IPS-18a (cell line): ENCODE data around the gene TARDBP.
"Not testable (repeated sequence)": the region's sequence is repeated elsewhere in the genome, so short reads cannot be mapped to it uniquely, and the experiment has no call there.

Source experiments
- H3K27ac ChIP-seq: one replicate; pipeline ENCODE4 v1.5.1; 2013; ENCODE audit warnings: low read length
- H3K27me3 ChIP-seq: one replicate; pipeline ENCODE4 v1.6.1; 2013; ENCODE audit warnings: mild to moderate bottlenecking, low read length; ENCODE audit not compliant: control insufficient read depth, insufficient read depth
- H3K36me3 ChIP-seq: one replicate; pipeline ENCODE4 v1.6.1; 2013; ENCODE audit warnings: low read depth, low read length; ENCODE audit not compliant: control insufficient read depth
- H3K4me1 ChIP-seq: one replicate; pipeline ENCODE4 v1.6.1; 2013; ENCODE audit warnings: low read depth, low read length; ENCODE audit not compliant: control insufficient read depth
- H3K4me3 ChIP-seq: one replicate; pipeline ENCODE4 v1.5.1; 2013; ENCODE audit warnings: low read length
- H3K9ac ChIP-seq: one replicate; pipeline ENCODE4 v1.6.1; 2013; ENCODE audit warnings: mild to moderate bottlenecking, low read length, moderate library complexity
- H3K9me3 ChIP-seq: one replicate; pipeline ENCODE4 v1.6.1; 2013; ENCODE audit warnings: low read depth, low read length; ENCODE audit not compliant: control insufficient read depth

Gene TARDBP

DNA sequence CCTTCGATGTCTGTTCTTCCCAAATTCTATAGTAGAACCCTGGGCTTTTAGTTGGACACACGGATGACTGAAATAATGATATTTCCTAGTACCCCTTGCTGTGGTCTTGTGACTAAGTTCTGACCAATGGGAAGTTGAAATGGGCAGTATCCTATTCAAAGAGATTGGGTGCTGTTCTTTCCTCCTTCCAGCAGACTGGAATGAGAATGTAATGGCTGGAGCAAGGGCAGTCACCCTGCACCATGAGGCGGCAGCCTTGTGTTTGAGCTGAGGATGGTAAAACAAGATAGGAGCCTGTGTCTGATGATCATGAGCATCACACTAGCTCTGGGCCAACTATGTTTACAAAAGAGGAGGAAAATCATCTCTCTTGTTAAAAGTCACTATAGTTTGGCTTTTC lies 52.5 kb downstream of the TARDBP start:
- H3K9me3 ChIP-seq = no peaks in the 10 kb centered on the region
- H3K36me3 ChIP-seq = peaks cover 52% of the 10 kb centered on the region
- H3K27ac ChIP-seq = no peak overlapping the region
- H3K9ac ChIP-seq = no peak overlapping the region
- H3K4me3 ChIP-seq = no peak overlapping the region
- H3K4me1 ChIP-seq = no peaks in the 10 kb centered on the region
- no peaks in the 10 kb centered on the region for H3K27me3 ChIP-seq

DNA sequence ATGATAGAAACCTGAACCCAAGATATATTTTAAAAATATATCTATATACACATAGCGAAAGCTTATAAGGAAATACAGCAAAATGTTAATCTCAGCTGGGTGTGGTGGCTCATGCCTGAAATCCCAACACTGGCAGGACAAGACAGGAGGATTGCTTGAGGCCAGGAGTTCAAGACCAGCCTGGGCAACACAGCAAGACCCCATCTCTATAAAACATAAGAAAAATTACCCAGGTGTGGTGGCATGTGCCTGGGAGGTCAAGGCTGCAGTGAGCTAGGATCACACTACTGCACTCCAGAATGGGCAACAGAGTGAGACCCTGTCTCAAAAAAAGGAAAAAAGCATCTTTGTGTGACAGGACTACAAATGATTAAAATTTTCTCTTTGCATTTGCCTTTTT lies 53.3 kb downstream of the TARDBP start:
- H3K36me3 ChIP-seq = peaks cover 59% of the 10 kb centered on the region
- no peak overlapping the region for H3K4me3 ChIP-seq
- H3K27me3 ChIP-seq = no peaks in the 10 kb centered on the region
- H3K9me3 ChIP-seq = no peaks in the 10 kb centered on the region
- H3K27ac ChIP-seq = no peak overlapping the region
- no peaks in the 10 kb centered on the region for H3K4me1 ChIP-seq
- no peak overlapping the region for H3K9ac ChIP-seq

DNA sequence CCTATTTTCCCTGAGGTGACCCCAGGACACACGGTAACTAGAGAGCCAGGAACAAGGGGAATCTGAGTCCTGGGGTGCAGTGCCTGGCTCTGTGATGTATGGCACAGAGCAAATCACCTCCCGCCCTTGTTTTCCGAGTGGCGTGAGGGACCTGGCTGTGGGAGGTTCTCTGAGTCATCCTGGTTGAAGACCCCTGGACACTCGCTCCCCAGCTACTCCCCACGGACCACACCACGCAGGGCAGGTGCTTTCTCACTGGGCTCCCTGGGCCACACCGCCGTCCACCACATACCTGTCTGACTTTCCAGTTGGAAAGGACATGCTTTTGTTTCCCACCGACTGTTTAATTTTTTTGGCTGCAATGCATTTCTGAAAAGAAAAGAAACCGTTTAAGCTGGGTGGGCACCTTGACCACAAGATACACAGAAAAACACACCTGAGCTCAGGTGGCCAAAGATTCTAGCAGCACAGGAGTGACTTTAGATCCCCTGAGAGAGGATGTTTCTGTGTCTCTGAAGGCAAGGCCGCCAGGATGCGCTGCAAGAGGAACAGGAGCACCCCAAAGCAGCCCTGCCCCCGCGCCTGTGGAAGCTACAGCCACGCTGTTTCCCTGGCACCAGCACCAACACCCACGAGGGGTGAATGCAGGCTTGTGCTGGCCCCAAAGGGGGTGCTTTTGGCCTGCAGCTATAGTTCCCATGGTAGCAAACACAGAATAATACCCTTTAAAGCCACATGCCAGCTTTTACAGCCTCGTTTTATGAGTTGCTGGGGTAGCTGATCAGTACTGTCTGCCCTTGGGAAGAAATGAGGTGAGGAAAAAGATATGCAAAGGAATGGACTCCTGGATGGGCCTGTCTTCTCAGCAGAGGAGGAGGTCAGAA lies 55.5 kb downstream of the TARDBP start:
- Histone ChIP-seq H3K4me1 (no peaks in the 10 kb centered on the region), H3K27me3 (no peaks in the 10 kb centered on the region), H3K9ac (no peak overlapping the region), H3K27ac (no peak overlapping the region), H3K36me3 (peaks cover 81% of the 10 kb centered on the region), H3K4me3 (no peak overlapping the region), H3K9me3 (no peaks in the 10 kb centered on the region)

DNA sequence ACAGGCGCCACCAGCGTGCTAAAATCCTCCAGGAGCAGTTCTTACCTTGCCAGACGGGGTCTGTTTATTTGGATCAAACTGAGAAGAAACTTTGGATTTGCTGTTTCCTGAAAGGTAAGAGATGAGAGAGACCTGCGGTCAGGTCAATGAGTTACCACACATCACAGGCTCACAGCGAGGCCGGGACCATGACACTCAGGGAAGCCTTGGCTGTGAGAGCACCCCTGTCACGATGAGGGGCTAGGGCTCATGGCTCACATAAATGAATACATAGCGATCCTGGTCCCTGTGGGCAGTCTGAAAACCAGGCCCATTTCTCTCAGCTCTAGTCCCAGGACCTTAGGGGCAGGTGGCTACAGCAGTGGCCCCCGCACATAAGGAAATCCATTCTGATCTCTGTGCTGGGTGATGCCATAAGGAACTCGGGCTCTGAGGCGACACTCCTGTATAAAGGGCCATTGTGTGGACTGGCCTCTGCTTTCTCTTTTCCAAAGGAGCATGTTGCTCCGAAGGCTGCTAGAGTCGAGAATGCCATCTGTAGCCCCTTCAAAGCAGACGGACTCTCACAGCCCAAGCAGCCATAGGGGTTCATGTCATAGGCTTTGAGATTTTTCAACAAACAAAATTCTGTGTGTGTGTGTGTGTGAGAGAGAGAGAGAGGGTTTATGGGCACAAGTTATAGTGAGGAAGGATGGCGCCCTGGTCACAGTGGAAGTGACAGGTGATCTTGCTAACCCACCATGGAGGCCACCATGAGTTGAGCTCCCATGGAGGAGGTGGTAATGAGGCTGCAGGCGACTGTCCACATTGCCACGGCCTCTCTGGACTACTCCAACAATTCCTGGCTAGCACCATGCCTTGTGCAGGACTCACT lies 56.4 kb downstream of the TARDBP start:
- H3K4me1 ChIP-seq = no peaks in the 10 kb centered on the region
- no peak overlapping the region for H3K4me3 ChIP-seq
- no peak overlapping the region for H3K27ac ChIP-seq
- H3K9me3 ChIP-seq = no peaks in the 10 kb centered on the region
- peaks cover 81% of the 10 kb centered on the region for H3K36me3 ChIP-seq
- no peak overlapping the region for H3K9ac ChIP-seq
- no peaks in the 10 kb centered on the region for H3K27me3 ChIP-seq

DNA sequence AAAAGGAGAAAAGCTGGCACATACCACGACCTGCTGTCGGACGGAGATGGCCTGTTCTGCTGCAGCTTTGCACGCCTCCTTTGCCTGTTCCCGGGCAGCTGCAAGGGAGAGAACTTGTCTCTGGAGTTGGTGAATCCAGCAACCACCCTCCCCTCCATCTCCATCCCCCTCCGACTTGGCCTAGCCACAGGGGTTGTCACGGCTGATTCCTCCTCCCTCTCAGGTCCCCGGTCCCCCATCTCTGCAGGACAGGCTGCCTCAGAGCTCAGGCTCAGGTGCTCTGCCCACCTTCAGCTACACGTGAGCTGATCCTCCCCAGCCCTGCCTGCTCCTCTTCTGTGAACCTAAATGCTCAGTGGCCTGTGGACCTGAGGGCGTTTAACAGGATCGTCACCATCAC lies 58.4 kb downstream of the TARDBP start:
- Histone ChIP-seq H3K9me3 (no peaks in the 10 kb centered on the region), H3K4me1 (no peaks in the 10 kb centered on the region), H3K36me3 (peaks cover 86% of the 10 kb centered on the region), H3K27me3 (no peaks in the 10 kb centered on the region), H3K27ac (no peak overlapping the region), H3K4me3 (no peak overlapping the region), H3K9ac (no peak overlapping the region)

DNA sequence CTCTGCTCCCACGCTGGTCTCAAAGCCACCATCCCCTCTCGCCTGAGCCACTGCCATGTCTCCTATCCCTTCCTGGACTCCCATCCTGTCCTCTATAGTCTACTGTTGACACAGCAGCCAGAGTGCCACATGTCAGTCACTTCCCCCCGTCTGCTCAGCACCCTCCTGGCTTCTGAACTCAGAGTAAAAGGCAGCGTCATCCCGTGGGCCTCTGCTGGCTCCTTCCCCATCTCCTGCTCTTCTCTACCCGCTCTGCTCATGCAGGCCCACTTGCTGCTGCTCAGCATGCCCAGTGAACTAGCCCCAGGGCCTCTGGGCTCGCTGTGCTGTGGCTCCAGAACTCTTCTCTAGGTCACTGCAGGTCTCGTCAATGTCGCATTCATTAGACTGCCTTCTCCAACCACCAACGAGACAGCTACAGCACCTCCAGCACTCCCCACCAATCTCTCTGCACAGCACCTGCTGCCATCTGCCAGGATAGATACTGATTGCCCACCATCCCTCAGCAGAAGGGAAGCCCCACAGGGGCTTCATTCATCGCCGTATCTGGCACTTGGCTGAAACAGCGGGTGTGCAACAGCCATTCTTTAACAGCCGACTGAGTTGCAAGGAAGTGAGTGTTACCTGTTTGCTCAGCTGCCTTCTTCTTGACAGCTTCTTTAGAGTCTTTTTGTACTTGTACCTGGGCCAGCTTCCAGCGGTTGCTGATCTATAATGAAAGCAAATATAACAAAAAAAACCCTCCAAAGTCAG lies 59.2 kb downstream of the TARDBP start:
- H3K27me3 ChIP-seq = no peaks in the 10 kb centered on the region
- no peaks in the 10 kb centered on the region for H3K9me3 ChIP-seq
- no peak overlapping the region for H3K9ac ChIP-seq
- peaks cover 87% of the 10 kb centered on the region for H3K36me3 ChIP-seq
- no peaks in the 10 kb centered on the region for H3K4me1 ChIP-seq
- no peak overlapping the region for H3K4me3 ChIP-seq
- H3K27ac ChIP-seq = no peak overlapping the region

DNA sequence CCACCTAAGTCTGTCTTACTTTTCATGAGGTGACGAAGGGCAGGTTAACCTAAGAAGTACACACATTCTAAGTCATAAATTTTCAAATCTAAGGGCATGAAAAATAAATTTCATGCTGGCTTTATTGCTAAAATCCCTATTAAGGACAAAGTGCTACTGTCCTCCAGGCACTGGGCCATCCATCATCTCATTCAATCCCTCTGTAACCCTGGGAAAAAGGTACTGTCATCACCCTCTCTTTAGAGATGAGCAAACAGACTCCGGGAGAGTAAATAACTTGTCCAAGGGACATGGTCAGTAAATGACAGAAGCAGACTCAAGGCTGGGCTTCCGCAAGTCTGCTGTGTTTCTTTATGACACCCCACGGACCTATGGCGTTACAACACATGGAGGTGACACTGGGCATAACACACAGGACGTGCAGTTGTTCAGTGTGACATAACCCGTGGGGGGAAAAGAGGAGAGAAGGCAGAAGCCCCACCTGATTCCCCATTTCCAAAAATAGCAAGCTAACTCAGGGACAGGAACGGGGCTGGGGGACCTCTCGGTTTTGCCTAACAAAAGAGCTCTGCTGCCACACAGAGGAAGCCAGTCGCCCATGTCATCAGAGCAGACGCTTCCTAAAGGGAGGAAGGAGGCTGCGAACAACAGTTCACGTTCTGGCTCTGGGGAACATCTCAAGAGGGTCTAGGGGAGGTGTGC lies 59.9 kb downstream of the TARDBP start:
- H3K27me3 ChIP-seq = no peaks in the 10 kb centered on the region

DNA sequence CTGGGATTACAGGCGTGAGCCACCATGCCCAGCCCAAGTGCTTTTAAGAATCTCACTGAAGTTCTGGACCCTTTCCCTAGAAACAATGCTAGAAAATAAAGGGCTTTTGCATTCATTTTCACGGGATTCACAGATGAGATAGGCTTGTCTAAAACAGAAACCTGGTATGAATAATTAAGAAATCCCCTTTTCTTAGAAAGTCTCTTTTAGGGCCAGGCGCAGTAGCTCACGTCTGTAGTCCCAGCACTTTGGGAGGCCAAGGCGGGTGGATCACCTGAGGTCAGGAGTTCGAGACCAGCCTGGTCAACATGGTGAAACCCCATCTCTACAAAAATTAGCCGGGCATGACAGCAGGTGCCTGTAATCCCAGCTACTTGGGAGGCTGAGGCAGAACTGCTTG lies 60.9 kb downstream of the TARDBP start:
- H3K27me3 ChIP-seq, H3K27ac ChIP-seq, H3K9ac ChIP-seq, H3K4me3 ChIP-seq, H3K4me1 ChIP-seq, H3K9me3 ChIP-seq: not testable (repeated sequence)
- peaks cover 88% of the 10 kb centered on the region for H3K36me3 ChIP-seq

More for the DNA sequence above, 59.9 kb downstream of the TARDBP start:
- Histone ChIP-seq H3K27ac (no peak overlapping the region), H3K4me1 (no peaks in the 10 kb centered on the region), H3K9ac (no peak overlapping the region), H3K9me3 (no peaks in the 10 kb centered on the region), H3K36me3 (peaks cover 91% of the 10 kb centered on the region), H3K4me3 (no peak overlapping the region)
